Measurements from ENCODE around the gene SPTA1. TPM values are rescaled to one million over a fixed set of nuclear protein-coding genes. Genes with fewer than 3 reads are reported as not detected.

The SPTA1 gene
- total RNA-seq, 1 experiment from 2014 or later, result not detected

DNA sequence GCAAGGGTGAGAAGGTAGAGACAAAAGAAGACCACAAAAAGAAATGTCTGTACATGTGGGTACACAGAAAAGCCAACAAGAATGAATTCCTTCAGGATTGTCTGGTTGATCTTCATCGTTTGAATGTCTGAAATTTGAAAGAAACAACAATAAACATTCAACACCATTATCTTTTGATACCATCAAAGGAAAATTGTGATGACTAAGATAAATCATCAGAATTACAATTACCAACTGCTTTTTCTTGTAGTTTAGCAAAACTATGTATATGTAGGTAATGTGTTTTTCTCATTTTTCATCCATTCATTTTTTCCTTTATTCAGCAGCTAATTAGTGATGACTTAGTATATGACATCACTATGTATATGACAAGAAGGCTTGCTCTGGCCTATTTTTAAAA is 106.8 kb downstream of the SPTA1 start, which contains the start of gene OR10X1:
OR10X1 (minus strand) TSS at position 167 of the 400 bp plus-strand sequence; CDS start at position 167, 0 bp downstream.
- H3K9me2 ChIP-seq (ENCODE audit: insufficient read depth), result no peaks in the 10 kb centered on the region
- no peak within 1 kb of the TSS for H3K27ac ChIP-seq (ENCODE audit: low read depth, low read length)
- no peak within 1 kb of the TSS for H3K4me2 ChIP-seq (ENCODE audit: low read length)
- no peak for DNase-seq (ENCODE audit: low read depth, low spot score)
- TF ChIP-seq CBX3 (IDR thresholded peaks at IDR 0.05; ENCODE audit: low read depth) (no peak), ELF1 (IDR thresholded peaks at IDR 0.05; ENCODE audit: borderline replicate concordance, low read depth) (no peak), POLR2AphosphoS5 (IDR thresholded peaks at IDR 0.05; ENCODE audit: low read depth, low read length) (no peak), EZH2phosphoT487 (IDR thresholded peaks at IDR 0.05; ENCODE audit: borderline replicate concordance) (no peak), TCF7L2 (IDR thresholded peaks at IDR 0.05; ENCODE audit: borderline replicate concordance, extremely low read depth, insufficient read depth, insufficient read length) (no peak), ZFX (IDR thresholded peaks at IDR 0.05) (no peak), SP1 (IDR thresholded peaks at IDR 0.05; ENCODE audit: low read depth) (no peak), CEBPB (IDR thresholded peaks at IDR 0.05; ENCODE audit: low read depth) (no peak), RAD21 (IDR thresholded peaks at IDR 0.05; ENCODE audit: low read depth) (no peak), FOSL1 (IDR thresholded peaks at IDR 0.05; ENCODE audit: low read depth) (no peak), ZNF274 (IDR thresholded peaks at IDR 0.05; ENCODE audit: low read depth, low read length) (no peak), YY1 (IDR thresholded peaks at IDR 0.05; ENCODE audit: extremely low read depth, insufficient replicate concordance, low read depth, low read length) (no peak), JUND (IDR thresholded peaks at IDR 0.05) (no peak), EZH2 (IDR thresholded peaks at IDR 0.05) (no peak), EGR1 (IDR thresholded peaks at IDR 0.05; ENCODE audit: low read depth) (no peak)
- TF ChIP-seq, protein P1, sequence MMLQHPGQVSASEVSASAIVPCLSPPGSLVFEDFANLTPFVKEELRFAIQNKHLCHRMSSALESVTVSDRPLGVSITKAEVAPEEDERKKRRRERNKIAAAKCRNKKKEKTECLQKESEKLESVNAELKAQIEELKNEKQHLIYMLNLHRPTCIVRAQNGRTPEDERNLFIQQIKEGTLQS (IDR thresholded peaks at IDR 0.05), result no peak
- TF ChIP-seq, protein P2, sequence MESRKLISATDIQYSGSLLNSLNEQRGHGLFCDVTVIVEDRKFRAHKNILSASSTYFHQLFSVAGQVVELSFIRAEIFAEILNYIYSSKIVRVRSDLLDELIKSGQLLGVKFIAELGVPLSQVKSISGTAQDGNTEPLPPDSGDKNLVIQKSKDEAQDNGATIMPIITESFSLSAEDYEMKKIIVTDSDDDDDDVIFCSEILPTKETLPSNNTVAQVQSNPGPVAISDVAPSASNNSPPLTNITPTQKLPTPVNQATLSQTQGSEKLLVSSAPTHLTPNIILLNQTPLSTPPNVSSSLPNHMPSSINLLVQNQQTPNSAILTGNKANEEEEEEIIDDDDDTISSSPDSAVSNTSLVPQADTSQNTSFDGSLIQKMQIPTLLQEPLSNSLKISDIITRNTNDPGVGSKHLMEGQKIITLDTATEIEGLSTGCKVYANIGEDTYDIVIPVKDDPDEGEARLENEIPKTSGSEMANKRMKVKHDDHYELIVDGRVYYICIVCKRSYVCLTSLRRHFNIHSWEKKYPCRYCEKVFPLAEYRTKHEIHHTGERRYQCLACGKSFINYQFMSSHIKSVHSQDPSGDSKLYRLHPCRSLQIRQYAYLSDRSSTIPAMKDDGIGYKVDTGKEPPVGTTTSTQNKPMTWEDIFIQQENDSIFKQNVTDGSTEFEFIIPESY (IDR thresholded peaks at IDR 0.05; ENCODE audit: extremely low read depth, insufficient replicate concordance, low read length), result no peak
- TF ChIP-seq, protein P3, sequence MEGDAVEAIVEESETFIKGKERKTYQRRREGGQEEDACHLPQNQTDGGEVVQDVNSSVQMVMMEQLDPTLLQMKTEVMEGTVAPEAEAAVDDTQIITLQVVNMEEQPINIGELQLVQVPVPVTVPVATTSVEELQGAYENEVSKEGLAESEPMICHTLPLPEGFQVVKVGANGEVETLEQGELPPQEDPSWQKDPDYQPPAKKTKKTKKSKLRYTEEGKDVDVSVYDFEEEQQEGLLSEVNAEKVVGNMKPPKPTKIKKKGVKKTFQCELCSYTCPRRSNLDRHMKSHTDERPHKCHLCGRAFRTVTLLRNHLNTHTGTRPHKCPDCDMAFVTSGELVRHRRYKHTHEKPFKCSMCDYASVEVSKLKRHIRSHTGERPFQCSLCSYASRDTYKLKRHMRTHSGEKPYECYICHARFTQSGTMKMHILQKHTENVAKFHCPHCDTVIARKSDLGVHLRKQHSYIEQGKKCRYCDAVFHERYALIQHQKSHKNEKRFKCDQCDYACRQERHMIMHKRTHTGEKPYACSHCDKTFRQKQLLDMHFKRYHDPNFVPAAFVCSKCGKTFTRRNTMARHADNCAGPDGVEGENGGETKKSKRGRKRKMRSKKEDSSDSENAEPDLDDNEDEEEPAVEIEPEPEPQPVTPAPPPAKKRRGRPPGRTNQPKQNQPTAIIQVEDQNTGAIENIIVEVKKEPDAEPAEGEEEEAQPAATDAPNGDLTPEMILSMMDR (IDR thresholded peaks at IDR 0.05 in 2 of 3, conservative IDR thresholded peaks at IDR 0.05 in 1 of 3; ENCODE audit: borderline replicate concordance in 1 of 3, insufficient read depth in 1 of 3, low read depth in 2 of 3, low read length in 2 of 3), result no peak
- TF ChIP-seq, protein P4, sequence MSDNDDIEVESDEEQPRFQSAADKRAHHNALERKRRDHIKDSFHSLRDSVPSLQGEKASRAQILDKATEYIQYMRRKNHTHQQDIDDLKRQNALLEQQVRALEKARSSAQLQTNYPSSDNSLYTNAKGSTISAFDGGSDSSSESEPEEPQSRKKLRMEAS (IDR thresholded peaks at IDR 0.05), result no peak
- TF ChIP-seq, protein P5, sequence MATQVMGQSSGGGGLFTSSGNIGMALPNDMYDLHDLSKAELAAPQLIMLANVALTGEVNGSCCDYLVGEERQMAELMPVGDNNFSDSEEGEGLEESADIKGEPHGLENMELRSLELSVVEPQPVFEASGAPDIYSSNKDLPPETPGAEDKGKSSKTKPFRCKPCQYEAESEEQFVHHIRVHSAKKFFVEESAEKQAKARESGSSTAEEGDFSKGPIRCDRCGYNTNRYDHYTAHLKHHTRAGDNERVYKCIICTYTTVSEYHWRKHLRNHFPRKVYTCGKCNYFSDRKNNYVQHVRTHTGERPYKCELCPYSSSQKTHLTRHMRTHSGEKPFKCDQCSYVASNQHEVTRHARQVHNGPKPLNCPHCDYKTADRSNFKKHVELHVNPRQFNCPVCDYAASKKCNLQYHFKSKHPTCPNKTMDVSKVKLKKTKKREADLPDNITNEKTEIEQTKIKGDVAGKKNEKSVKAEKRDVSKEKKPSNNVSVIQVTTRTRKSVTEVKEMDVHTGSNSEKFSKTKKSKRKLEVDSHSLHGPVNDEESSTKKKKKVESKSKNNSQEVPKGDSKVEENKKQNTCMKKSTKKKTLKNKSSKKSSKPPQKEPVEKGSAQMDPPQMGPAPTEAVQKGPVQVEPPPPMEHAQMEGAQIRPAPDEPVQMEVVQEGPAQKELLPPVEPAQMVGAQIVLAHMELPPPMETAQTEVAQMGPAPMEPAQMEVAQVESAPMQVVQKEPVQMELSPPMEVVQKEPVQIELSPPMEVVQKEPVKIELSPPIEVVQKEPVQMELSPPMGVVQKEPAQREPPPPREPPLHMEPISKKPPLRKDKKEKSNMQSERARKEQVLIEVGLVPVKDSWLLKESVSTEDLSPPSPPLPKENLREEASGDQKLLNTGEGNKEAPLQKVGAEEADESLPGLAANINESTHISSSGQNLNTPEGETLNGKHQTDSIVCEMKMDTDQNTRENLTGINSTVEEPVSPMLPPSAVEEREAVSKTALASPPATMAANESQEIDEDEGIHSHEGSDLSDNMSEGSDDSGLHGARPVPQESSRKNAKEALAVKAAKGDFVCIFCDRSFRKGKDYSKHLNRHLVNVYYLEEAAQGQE (IDR thresholded peaks at IDR 0.05; ENCODE audit: low read depth), result no peak
- no peak within 1 kb of the TSS for H3K9ac ChIP-seq (ENCODE audit: low read length)
- no peaks in the 10 kb centered on the region for H3K9me3 ChIP-seq (ENCODE audit: control insufficient read depth in 1 of 2, insufficient read depth in 1 of 2, low read depth in 1 of 2, low read length in 2 of 2)
- no peak for ATAC-seq
- ChIA-PET CTCF (no interaction called here), RAD21 (ENCODE audit: low non-redundant PET in 1 of 2, low total read pairs in 2 of 2, uncharacterized antibody in 2 of 2, unreplicated experiment in 2 of 2) (no interaction called here), POLR2A (no interaction called here)
- no peaks in the 10 kb centered on the region for H3K27me3 ChIP-seq (ENCODE audit: insufficient read depth, low read length)
- BruUV-seq (replicated peaks), result no TSS peak
- intact Hi-C loops (cut with micrococcal nuclease), result no loop called here
- H2AFZ ChIP-seq (ENCODE audit: low read depth, low read length, poor library complexity, severe bottlenecking), result no peak within 1 kb of the TSS
- H3K36me3 ChIP-seq (ENCODE audit: control insufficient read depth in 1 of 2, insufficient read depth in 2 of 2, low read length in 2 of 2), result no peaks in the 10 kb centered on the region
- no peak within 1 kb of the TSS for H3K4me3 ChIP-seq (replicated peaks in 1 of 2; ENCODE audit: low read depth in 1 of 2, low read length in 2 of 2)
- H3K79me2 ChIP-seq (ENCODE audit: insufficient read depth, low read length), result no peaks in the 10 kb centered on the region
- H3K4me1 ChIP-seq (ENCODE audit: control insufficient read depth in 1 of 2, insufficient read depth in 2 of 2, low read length in 2 of 2), result no peaks in the 10 kb centered on the region
- H4K20me1 ChIP-seq (ENCODE audit: insufficient read depth), result no peaks in the 10 kb centered on the region
